Large intestine (tissue), 3 donors: ENCODE measurements around the gene CEP164. TPM values are rescaled to one million over a fixed set of nuclear protein-coding genes. Genes with fewer than 3 reads are reported as not detected.
A peak's percentile ranks its signal among the peaks of the same experiment; 100 is the strongest.

Experiments
- DNase-seq, 2 donors: peaks; one replicate each; pipeline versions ENCODE4 v3.0.0 to v3.0.0-alpha.2; 2013
- H3K27ac ChIP-seq: one replicate; pipeline ENCODE4 v1.5.1; 2013; ENCODE audit warnings: low read length
- H3K27me3 ChIP-seq: 2 replicates; pipeline ENCODE4 v1.6.1; 2013; ENCODE audit warnings: low read length; ENCODE audit not compliant: control insufficient read depth, insufficient read depth
- H3K36me3 ChIP-seq: 2 replicates; pipeline ENCODE4 v1.6.1; 2013; ENCODE audit warnings: low read length; ENCODE audit not compliant: control insufficient read depth, insufficient read depth
- H3K4me1 ChIP-seq: one replicate; pipeline ENCODE4 v1.6.1; 2013; ENCODE audit warnings: low read length; ENCODE audit not compliant: control insufficient read depth, insufficient read depth
- H3K4me3 ChIP-seq: one replicate; pipeline ENCODE4 v1.5.1; 2013; ENCODE audit warnings: low read length
- H3K9me3 ChIP-seq: one replicate; pipeline ENCODE4 v1.6.1; 2013; ENCODE audit warnings: mild to moderate bottlenecking, low read depth, low read length, moderate library complexity; ENCODE audit not compliant: control insufficient read depth
- WGBS: methylation state at CpG from one replicate; pipeline ENCODE4 v1.1.5; 2013; ENCODE audit warnings: low lambda C conversion rate; ENCODE audit not compliant: insufficient coverage; 5-methylcytosine and 5-hydroxymethylcytosine counted together
- polyA plus RNA-seq: library from polyadenylated mRNA; unstranded; fragments of 120-200 nt; gene quantifications from one replicate; pipeline ENCODE4 v1.2.1, GENCODE V29; 2013

The CEP164 gene
- polyA plus RNA-seq, 1 donor: 31.0 TPM

- no peaks in the 10 kb centered on the region for H3K4me1 ChIP-seq
- WGBS: no CpG with 5 or more reads among the region's 9 CpGs
- H3K36me3 ChIP-seq: peaks cover 48% of the 10 kb centered on the region
- no peak overlapping the region for H3K27ac ChIP-seq
- H3K4me3 ChIP-seq: no peak overlapping the region
- no peaks in the 10 kb centered on the region for H3K27me3 ChIP-seq
- H3K9me3 ChIP-seq: no peaks in the 10 kb centered on the region
- peak in 1 of 2 donors; percentile 10 for DNase-seq
Observed at GRCh38 chr11:117356126-117356890, 28.7 kb downstream of the CEP164 start.

GRCh38 chr11:117361432-117361831 is 33.8 kb downstream of the CEP164 start:
- Histone ChIP-seq H3K27me3 (no peaks in the 10 kb centered on the region), H3K36me3 (peaks cover 45% of the 10 kb centered on the region), H3K9me3 (no peaks in the 10 kb centered on the region), H3K4me1 (no peaks in the 10 kb centered on the region), H3K27ac (no peak overlapping the region), H3K4me3 (no peak overlapping the region)
- no peak for DNase-seq
- WGBS: 100% methylated on average over 1 of the region's 8 CpGs

- H3K36me3 ChIP-seq: peaks cover 61% of the 10 kb centered on the region
- H3K9me3 ChIP-seq: no peaks in the 10 kb centered on the region
- H3K27ac ChIP-seq: no peak overlapping the region
- H3K27me3 ChIP-seq: no peaks in the 10 kb centered on the region
- no peaks in the 10 kb centered on the region for H3K4me1 ChIP-seq
- peak in 1 of 2 donors; percentile 4 for DNase-seq
- no CpG with 5 or more reads among the region's 6 CpGs for whole genome bisulfite sequencing
- no peak overlapping the region for H3K4me3 ChIP-seq
Observed at GRCh38 chr11:117366248-117366647, 38.6 kb downstream of the CEP164 start.

- Histone ChIP-seq H3K36me3 (peaks cover 64% of the 10 kb centered on the region), H3K27ac (no peak overlapping the region), H3K4me3 (no peak overlapping the region), H3K4me1 (no peaks in the 10 kb centered on the region), H3K27me3 (no peaks in the 10 kb centered on the region), H3K9me3 (no peaks in the 10 kb centered on the region)
- no CpG with 5 or more reads among the region's 2 CpGs for WGBS
- no peak for DNase-seq
Observed at GRCh38 chr11:117366875-117367274, 39.2 kb downstream of the CEP164 start.

- Histone ChIP-seq H3K27ac (no peak overlapping the region), H3K9me3 (no peaks in the 10 kb centered on the region), H3K27me3 (no peaks in the 10 kb centered on the region), H3K4me3 (no peak overlapping the region), H3K36me3 (peaks cover 60% of the 10 kb centered on the region), H3K4me1 (no peaks in the 10 kb centered on the region)
- DNase-seq: no peak
- no CpG with 5 or more reads among the region's 1 CpG for WGBS
Observed at GRCh38 chr11:117369534-117369933, 41.9 kb downstream of the CEP164 start.

- Histone ChIP-seq H3K27ac (no peak overlapping the region), H3K27me3 (no peaks in the 10 kb centered on the region), H3K4me3 (no peak overlapping the region), H3K4me1 (no peaks in the 10 kb centered on the region), H3K36me3 (peaks cover 64% of the 10 kb centered on the region), H3K9me3 (no peaks in the 10 kb centered on the region)
- WGBS: no CpG with 5 or more reads among the region's 4 CpGs
- no peak for DNase-seq
Observed at GRCh38 chr11:117371453-117371852, 43.8 kb downstream of the CEP164 start.

GRCh38 chr11:117374316-117375055 is 46.8 kb downstream of the CEP164 start:
- no peak overlapping the region for H3K4me3 ChIP-seq
- DNase-seq: no peak
- WGBS: no CpG with 5 or more reads among the region's 8 CpGs
- no peaks in the 10 kb centered on the region for H3K4me1 ChIP-seq
- peaks cover 61% of the 10 kb centered on the region for H3K36me3 ChIP-seq
- H3K27ac ChIP-seq: no peak overlapping the region
- H3K27me3 ChIP-seq: no peaks in the 10 kb centered on the region
- H3K9me3 ChIP-seq: no peaks in the 10 kb centered on the region

- H3K27me3 ChIP-seq: no peaks in the 10 kb centered on the region
- H3K9me3 ChIP-seq: no peaks in the 10 kb centered on the region
- no peak overlapping the region for H3K27ac ChIP-seq
- DNase-seq: no peak
- no peaks in the 10 kb centered on the region for H3K4me1 ChIP-seq
- H3K4me3 ChIP-seq: no peak overlapping the region
- WGBS: 100% methylated on average over 1 of the region's 5 CpGs
- H3K36me3 ChIP-seq: peaks cover 67% of the 10 kb centered on the region
Observed at GRCh38 chr11:117375960-117376359, 48.3 kb downstream of the CEP164 start.

GRCh38 chr11:117376517-117376916 is 48.9 kb downstream of the CEP164 start:
- Histone ChIP-seq H3K4me3 (no peak overlapping the region), H3K4me1 (no peaks in the 10 kb centered on the region), H3K36me3 (peaks cover 67% of the 10 kb centered on the region), H3K27ac (no peak overlapping the region), H3K9me3 (no peaks in the 10 kb centered on the region), H3K27me3 (no peaks in the 10 kb centered on the region)
- WGBS: no CpG with 5 or more reads among the region's 2 CpGs
- no peak for DNase-seq

GRCh38 chr11:117378976-117379865 is 51.6 kb downstream of the CEP164 start:
- 82% methylated on average over 2 of the region's 12 CpGs for WGBS
- Histone ChIP-seq H3K27ac (no peak overlapping the region), H3K4me1 (no peaks in the 10 kb centered on the region), H3K36me3 (peaks cover 67% of the 10 kb centered on the region), H3K27me3 (no peaks in the 10 kb centered on the region), H3K9me3 (no peaks in the 10 kb centered on the region), H3K4me3 (no peak overlapping the region)
- DNase-seq: no peak
